Renal pelvis (tissue), 4 donors: Measurements from ENCODE around the gene NTHL1. TPM values are rescaled to one million over a fixed set of nuclear protein-coding genes. Genes with fewer than 3 reads are reported as not detected.
"Not testable (repeated sequence)": the region's sequence is repeated elsewhere in the genome, so short reads cannot be mapped to it uniquely, and the experiment has no call there.

Experiments
- DNase-seq: peaks from one replicate; pipeline ENCODE4 v3.0.0-alpha.2; 2013
- polyA plus RNA-seq, 3 donors: library from polyadenylated mRNA; unstranded; fragments of 120-200 nt; gene quantifications; one replicate each; pipeline ENCODE4 v1.2.1, GENCODE V29; 2013; ENCODE audit not compliant: insufficient read length in 3 of 3

The NTHL1 gene
- polyA plus RNA-seq, 3 donors: 19.7 to 26.7 (median 26.2) TPM

DNA sequence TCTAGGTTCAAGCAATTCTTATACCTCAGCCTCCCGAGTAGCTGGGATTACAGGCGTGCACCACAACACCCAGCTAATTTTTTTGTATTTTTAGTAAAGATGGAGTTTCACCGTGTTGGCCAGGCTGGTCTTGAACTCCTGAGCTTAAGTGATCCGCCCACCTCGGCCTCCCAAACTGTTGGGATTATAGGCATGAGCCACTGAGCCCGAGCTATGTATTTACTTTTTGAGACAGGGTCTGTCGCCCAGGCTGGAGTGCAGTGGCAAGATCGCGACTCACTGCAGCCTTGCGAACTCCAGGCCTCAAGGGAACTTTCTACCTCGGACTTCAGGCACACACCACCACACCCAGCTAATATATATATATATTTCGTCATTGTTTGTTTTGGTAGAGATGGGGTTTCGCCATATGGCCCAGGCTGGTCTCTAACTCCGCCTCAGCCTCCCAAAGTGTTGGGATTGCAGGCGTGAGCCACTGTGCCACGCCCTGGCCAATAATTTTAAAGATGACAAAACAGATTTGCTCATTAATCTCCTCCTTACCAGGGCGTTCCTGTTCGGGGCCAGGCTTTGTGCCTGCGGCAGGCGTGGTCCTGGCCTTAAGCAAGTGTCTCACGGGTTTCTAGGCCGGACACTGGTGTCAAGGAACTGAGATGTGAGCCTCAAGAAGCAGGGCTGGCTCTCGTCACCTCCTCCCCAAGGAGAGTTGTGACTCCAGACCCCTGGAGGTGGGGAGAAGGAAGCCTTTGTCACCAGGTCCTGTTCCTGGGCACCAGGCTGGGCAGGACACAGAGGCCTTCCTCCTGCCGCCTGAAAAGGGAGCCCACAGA is 32.3 kb downstream of the NTHL1 start:
- DNase-seq: no peak

DNA sequence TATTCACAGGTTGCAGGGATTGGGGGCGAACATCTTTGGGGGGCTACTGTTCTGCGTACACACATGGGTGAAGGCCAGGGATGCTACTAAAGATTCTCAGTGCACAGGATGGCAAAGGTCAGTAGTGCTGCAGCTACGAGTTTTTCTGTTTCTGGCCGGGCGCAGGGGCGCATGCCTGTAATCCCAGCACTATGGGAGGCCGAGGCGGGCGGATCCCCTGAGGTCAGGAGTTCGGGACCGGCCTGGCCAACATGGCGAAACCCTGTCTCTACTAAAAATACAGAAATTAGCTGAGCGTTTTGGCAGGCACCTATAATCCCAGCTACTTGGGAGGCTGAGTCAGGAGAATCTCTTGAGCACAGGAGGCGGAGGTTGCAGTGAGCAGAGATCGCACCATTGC is 34.1 kb downstream of the NTHL1 start:
- DNase-seq: no peak

DNA sequence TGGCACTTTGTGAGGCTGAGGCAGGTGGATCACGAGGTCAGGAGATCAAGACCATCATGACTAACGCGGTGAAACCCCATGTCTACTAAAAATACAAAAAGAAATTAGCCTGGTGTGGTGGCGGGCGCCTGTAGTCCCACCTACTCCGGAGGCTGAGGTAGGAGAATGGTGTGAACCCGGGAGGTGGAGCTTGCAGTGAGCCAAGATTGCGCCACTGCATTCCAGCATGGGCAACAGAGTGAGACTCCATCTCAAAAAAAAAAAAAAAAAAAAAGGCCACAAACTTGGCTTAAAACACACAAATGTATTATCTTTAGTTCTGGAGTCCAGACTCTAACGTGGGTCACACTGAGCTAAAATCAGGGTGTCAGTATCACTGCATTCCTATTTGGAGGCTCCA is 35.9 kb downstream of the NTHL1 start:
- not testable (repeated sequence) for DNase-seq

DNA sequence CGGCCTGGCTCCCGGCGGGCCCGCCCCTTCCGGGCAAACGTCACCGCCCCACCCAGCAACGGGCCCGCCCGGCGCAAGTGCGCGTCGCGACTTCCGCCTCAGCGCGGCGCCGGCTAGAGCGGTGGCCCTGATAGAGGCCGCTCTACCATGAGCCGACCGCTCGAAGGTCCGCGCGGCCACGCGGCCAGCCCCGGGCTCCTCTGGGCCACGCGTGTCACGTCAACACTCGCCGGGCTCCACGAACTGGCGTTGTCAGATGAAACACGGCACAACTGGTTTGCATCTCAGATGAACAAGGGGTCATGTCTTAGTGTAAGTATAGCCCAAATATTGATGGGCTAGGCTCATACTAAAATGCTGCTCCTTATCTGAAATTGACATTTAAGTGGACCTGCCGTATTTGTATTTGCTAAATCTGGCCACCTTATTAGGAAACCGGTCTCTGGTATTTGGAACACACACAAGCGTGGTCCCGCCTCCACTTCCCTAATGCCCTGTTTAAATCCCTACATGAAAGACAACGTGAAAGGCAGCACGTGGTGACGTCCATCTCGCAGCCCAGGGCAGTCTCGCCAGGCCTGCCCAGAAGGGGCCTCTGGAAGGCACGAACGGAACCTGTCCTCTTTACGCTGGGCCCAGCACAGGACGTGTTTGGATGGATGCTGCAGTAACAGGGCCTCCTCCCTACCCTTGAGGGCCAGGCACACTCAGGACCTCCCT is 37.7 kb downstream of the NTHL1 start, which contains the start of gene ZNF598:
ZNF598 (minus strand) TSS at position 31 of the 720 bp plus-strand sequence.
- DNase-seq: peak; percentile 87

DNA sequence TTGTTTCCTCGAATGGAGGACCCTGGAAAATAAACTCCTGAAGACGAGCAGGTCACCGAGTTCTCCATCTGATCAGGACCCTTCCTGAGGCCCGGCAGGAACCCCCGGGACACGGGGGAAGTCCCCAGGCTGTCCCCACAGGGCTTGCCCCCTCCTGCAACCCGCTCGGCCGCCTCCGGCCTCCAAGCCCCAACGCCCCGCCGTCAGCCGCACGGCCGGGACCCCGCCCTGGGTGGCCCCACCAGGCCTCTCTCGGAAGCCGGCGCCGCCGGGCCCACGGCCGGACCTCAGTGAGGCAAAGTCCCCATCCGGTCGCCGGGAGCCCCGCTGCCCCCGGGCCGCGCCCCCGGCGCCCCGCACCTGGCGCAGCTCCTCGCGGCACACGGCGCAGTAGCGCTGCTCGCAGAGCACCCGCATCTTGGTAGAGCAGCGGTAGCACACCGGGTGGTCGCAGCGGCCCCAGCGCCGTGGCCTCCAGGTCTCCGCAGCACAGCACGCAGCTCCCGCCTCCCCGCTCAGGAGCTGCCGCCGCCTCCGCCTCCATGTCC is 38.4 kb downstream of the NTHL1 start:
- DNase-seq: no peak

DNA sequence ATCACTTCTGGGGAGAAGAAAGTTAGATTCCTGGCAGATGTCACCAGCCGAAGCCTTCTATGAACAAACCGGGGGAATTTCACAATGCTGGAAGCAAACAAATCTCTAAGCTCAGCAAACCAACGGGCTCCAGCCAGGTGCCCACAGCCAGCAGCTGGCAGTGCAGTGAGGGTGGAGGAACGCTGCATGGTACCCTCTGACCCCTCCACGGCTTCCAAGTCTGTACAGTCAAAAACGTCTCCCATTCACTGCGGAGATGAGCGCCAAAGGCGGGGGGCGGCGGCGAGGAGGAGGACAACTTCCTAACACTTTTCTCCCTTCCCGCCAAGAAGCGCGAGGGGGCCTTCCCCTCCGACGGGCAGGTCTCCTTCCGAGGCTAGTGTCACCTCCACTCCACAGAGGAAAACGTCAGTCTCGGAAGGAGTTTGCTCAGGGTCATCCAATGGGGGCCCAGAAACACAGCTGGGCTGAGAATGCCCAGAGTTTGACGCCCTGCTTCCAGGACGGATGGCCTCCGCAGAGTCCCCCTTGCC is 38.9 kb downstream of the NTHL1 start:
- DNase-seq: no peak

DNA sequence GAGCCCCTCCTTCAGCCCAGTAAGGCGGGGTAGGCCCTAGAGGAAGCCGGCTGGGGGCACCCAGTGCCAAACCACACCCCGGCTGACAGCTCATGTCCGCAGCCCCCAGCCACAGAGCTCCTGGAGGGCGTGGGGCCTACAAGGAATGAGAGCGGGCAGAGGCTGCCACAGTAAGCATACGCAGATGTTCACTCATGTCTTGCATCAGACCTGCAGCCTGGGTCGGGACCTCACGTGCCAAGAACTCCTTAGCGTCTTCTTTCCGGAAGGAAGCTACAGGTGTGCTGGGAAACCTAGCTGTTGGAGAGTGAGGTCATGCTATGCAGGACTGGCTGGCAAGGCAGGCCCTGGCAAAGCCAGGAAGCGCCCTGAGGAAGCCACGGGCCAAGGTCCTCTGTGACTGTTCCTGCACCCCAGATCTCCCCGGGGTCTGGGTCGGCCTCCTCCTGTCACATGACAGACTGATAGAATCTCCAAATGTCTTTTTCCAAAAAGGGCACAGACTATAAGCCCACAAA is 39.6 kb downstream of the NTHL1 start:
- DNase-seq: no peak

DNA sequence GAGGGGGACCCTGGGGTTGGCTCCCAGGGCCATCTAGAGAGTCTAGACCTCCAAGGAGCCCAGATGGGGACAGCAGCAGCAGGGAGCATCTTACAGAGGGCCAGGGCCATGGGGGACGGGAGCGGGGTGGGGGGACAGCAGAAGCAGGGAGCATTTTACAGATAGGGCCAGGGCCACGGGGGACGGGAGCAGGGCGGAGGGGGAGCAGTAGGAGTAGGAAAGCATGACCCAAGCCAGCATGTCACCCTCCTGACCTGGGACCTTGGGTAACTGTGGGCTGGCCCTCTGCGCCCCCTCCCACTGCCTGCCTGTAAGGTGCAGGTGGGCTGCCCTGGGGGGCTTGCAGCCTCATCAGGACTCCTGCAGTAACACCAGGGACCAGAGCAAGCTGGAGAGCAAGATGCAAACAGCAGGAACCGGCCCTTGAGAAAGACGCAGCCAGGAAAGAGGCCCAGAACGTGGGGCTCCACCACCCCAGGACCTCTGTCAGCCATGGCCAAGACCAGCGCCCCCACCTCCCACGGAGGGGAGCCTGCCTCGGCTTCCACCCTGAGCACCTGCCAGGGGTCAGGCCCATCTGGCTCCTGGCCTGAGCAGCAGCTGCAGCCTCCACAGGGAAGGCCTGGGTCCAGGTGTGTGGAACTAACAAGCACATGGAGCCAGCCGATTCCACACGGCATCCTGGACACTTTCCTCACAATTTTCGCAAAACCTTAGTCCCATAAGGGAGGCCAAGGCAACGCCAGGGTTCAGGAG is 40.4 kb downstream of the NTHL1 start:
- DNase-seq: no peak

DNA sequence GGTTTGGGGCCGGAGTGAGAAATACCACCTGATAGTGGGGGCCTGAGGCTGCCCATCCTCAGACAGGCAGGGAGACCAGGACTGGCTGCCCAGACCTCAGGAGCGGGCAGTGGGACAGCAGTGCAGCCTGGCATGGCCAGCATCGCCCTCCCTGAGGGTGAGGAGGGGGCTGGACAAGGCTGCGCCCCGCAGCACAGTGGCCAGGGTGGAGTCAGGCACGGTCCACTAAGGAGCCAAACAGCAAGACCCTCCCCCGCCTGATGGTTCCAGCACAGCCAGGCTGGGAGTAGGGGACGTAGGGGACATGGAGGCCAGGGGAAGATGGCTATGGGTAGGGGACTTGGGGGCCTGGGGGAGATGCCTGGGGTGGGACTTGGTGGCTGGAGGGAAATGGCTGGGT is 41.3 kb downstream of the NTHL1 start:
- no peak for DNase-seq

DNA sequence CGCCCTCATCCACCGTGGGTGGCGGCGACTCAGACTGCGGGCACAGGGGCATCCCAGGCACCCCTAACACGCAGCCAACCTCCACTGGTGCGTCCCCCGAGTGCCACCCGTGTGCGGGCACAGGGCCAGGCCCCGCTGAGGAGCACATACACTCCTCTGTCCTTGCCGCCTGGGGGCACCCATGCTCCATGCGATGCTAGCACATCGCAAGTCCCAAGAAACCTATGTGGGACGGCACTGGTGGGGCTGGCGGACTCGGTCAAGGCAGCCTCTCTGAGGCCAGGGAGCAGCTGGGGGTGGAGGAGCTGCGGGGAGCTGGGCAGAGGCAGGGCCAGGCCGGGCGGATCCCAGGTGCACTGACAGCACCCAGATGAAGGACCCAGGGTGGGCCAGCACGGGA is 42.0 kb downstream of the NTHL1 start:
- no peak for DNase-seq

DNA sequence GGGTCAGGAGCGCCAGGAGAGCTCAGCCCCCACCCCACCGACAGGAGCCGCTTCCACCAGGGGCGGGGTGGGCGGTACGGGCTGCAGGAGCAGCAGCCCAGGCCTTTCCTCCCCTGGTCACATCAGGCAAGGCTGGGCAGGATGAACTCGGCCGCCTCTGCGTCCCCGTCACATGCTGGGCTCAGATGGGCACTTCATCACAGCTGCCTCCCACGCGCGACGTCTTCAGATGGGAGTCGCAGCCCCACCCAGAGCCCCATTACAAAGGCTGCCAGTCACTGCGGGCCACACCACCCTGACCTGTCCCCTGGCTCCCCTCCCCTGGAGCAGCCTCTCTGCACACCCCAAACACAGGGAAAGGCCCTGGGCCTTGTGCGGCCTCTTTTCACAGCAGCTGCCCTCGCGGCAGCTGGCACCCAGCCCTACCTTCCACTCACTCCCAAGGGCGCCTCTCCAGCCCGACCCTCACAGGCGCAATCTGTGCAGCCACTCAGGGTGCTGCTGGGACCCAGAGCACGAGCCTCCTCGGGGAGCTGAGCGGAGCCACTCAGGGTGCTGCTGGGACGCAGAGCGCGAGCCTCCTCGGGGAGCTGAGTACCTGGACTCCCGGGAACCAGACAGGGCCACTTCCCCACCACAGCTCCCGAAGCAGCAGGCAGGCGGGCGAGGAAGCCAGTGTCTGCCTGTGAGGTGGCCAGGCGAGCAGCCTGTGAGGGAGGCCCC is 42.7 kb downstream of the NTHL1 start:
- DNase-seq: no peak

DNA sequence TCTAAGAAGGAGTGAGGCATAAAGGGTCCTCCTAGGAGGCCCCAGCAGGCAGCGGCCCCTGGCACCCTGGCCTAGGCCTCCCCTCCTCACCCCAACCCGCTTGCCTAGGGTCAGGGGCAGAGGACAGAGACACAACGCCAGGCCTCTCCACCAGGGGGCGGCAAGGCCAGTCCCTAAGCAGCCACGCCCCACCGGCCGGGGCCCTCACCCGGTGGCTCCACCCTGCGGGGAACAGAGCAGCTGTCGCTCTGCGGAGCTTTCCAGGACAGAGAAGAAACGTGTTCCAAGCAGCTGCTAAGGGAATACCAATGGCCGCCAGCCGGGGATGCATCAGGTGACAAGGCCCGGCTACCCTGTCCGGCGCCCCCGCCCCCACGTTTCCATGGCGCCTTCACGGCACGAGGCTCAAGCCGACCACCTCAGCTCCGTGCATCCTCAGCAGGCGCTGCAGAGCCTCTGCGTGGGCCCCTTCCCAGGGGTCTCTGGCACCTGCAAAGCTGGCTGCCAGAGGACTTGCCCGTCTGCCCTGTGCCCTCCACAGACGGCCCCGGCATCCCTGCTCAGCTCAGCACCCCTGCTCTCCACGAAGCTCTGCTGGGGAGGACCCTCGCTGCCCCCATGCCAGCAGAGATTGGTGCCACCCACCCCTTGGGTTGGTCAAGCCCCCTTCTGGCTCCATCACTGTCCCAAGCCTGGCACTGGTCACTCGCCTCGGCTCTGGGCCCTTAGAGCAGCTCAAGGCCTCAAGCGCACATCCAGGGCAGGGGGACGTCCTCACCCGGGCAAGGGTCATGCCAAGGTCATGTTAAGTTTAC is 43.6 kb downstream of the NTHL1 start:
- DNase-seq: peak; percentile 88

DNA sequence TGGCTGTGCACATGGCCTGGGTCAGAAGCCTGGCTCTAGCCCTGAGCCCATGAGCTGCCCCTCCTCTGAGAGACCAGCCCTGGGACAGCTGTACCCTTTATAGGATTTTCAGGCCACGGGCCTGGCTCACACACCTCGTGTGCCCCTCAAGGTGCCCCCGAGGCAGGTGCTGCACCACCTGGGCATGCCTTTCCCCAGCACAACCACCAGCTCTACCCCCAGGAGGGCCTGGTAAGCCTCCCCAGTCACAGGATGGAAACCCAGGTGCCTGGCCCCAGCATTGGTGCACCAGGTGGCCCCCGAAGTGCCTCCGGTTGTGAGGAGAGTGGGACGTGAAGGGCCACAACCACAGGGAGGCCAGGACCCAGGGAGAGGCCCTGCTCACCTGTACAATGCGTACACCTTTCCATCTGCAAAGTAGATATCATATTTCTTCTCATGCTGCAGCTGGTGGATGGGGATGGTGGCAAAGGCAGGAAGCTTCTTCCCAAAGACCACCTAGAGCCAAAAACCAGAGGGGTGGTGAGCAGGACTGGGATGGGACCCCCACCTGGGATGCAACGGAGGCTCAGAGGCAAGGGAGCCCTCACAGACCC is 44.3 kb downstream of the NTHL1 start:
- DNase-seq: no peak

DNA sequence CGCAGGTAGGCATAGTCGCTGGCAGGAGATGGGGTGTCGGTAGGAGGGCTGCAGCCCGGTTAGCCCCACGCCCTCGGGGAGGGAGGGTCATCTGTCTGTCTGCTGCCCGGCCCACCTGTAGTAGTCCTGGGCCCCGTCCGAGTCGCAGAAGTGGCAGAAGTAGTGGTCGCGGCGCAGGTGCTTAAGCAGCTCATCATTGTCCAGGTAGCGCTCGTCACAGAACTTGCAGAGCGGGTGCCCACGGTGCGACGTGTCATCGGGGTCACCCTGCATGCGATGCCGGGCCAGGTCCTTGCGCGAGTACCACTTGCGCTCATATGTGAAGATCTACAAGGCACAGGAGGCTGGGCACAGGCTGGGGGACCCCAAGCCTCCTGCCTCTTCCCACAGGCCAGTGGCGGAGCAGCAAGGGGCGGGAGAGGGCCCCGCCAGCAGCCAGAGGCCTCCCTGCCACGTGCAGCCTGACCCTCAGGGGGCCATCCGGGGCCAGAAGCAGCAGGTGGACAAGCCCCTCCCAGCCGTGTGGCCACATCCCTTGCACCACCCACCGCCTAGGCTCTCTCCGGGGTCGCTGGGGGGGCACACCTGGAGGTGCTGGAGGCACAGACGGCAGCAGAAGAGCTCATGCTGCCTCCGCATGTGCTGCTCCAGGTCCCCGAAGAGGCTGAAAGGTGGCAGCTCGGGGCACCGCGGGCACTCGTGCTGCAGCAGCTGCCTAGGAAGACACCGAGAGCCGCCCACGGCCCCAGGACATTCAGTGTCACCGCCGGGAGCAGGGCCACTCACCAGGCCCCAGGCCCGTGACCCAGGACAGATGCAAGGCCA is 45.0 kb downstream of the NTHL1 start:
- no peak for DNase-seq

DNA sequence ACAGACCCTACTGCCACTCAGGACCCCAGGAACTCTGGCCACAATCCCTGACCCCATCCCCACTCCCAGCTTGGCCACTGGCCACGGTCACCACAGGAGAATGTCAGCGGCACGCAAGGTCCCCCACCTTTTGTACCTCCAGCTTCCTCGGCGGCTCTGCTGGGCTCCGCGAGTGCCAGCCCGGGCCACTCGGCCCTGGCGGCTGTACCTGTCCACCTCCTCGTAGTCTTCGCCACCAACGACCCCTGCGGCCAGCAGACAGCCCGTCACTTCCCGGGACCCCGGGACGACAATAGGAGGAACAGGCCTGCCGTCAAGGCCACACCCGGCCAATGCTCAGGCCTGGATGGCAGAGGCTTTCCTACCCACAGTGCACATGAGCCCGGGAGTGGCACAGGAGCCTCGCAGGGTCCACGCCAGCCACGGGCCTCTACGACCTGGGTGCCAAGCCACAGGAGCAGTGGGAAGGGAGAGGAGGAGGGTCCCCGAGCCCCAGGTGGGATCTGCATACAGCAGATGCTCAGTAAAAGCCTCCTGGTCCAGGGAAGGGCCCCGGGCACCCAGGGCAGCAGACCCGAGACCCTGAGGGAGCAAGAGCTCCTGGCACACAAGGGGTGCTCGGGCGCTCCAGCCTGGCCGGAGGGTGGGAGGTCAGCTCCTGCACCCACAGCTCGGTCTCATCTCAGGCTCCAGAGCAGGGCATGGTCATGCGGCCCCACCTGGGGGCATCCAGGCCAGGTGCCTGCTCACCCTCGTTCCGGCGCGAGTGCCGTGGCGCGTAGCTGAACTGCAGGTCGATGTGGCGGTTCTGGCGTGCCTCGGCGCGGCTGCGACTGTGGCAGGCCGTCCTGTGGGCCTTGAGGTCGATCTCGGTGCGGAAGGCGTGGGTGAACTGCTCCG is 45.9 kb downstream of the NTHL1 start:
- no peak for DNase-seq

DNA sequence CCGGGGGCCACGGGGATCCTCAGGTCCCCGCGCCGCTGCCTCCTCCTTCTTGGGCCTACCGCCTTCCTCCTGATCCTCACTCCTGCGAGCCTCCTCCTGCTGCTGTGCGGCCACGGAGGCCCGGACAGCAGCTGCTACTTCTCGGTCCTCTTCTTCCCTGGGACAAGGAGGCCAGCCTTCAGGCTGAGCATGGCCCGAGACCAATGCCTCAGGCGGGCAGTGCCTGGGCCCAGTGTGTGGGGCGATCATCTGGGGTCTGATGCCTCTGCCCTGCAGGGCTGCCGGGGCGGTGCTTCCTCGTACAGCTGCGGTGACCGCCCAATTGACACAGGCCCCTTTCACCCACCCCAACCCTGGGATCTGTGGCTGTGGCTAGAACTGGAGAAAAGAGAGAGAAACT is 46.6 kb downstream of the NTHL1 start:
- no peak for DNase-seq

DNA sequence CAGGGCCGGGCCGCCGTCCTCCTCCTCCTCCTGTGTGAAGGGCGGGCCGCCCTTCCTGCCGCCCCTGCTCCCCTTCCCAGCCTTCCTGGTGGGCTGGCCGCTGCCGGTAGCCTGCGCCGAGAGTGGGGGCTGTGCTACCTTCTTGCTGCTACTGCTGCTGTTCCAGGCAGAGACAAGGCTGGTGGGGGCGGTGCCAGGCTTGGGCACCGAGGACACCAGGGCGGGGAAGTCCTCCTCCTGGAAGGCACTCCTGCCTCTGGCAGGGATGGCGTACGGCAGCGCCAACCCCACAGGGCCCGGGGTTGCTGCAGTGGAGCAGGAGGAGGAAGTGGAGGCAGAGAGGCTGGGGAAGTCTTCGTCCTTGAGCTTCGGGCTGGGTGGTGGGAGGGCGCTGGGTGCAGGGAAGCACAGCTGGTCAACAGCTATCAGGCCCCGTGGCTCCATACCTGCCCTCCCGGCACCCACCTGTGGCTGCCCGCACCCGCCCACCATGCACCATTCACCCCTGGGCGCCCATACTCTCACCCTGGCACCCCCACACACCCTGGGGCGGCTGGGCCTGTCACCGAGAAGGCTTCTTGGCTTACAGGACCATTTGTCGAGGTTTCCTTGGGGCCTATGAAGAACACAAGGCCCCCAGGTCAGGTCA is 47.6 kb downstream of the NTHL1 start:
- DNase-seq: no peak
